G401 (cell line): ENCODE data around the gene DOCK9. TPM values are rescaled to one million over a fixed set of nuclear protein-coding genes. Genes with fewer than 3 reads are reported as not detected.

Experiments used
- DNase-seq: peaks from one replicate; pipeline ENCODE4 v3.0.0-alpha.2; 2015; ENCODE audit warnings: low spot score
- in situ Hi-C: cut with HindIII; loops from 2 replicates; pipeline ENCODE4 v1.10.0; 2016; ENCODE audit warnings: low sequenced_read_pairs, mixed read lengths
- total RNA-seq: library from RNA; depleted of rRNA; stranded (reverse); fragments of >200 nt; shearing (Covaris generic); gene quantifications from 2 replicates; pipeline ENCODE4 v1.2.3, GENCODE V29; 2014

Gene DOCK9
- total RNA-seq, 1 experiment from 2014 or later = 0.51 TPM

- DNase-seq = no peak
- in situ Hi-C loops = no loop called here
These were observed 182.6 kb downstream of the DOCK9 start for GRCh38 chr13:98795220-98795619.

GRCh38 chr13:98794498-98794897 lies 183.4 kb downstream of the DOCK9 start:
- in situ Hi-C loops = no loop called here
- DNase-seq = no peak

- in situ Hi-C loops = no loop called here
- no peak for DNase-seq
These were observed 184.9 kb downstream of the DOCK9 start for GRCh38 chr13:98792785-98793495.

GRCh38 chr13:98792321-98792720 lies 185.5 kb downstream of the DOCK9 start:
- in situ Hi-C loops = no loop called here
- no peak for DNase-seq

- in situ Hi-C loops = no loop called here
- DNase-seq = no peak
These were observed 186.3 kb downstream of the DOCK9 start for GRCh38 chr13:98791611-98792010.

- in situ Hi-C loops = no loop called here
- DNase-seq = no peak
These were observed 189.9 kb downstream of the DOCK9 start for GRCh38 chr13:98787996-98788395.

- in situ Hi-C loops = no loop called here
- no peak for DNase-seq
These were observed 190.7 kb downstream of the DOCK9 start for GRCh38 chr13:98787173-98787572.

- DNase-seq = no peak
- in situ Hi-C loops = no loop called here
These were observed 191.8 kb downstream of the DOCK9 start for GRCh38 chr13:98786023-98786422.

GRCh38 chr13:98785405-98785804 lies 192.5 kb downstream of the DOCK9 start:
- in situ Hi-C loops = no loop called here
- DNase-seq = no peak

GRCh38 chr13:98784666-98785065 lies 193.2 kb downstream of the DOCK9 start:
- in situ Hi-C loops = no loop called here
- DNase-seq = no peak

- no peak for DNase-seq
- in situ Hi-C loops = no loop called here
These were observed 193.9 kb downstream of the DOCK9 start for GRCh38 chr13:98783856-98784478.

- in situ Hi-C loops = no loop called here
- DNase-seq = no peak
These were observed 195.2 kb downstream of the DOCK9 start for GRCh38 chr13:98782654-98783053.

- in situ Hi-C loops = no loop called here
These were observed 196.0 kb downstream of the DOCK9 start for GRCh38 chr13:98781905-98782304.

GRCh38 chr13:98781470-98781869 lies 196.4 kb downstream of the DOCK9 start:
- no peak for DNase-seq
- in situ Hi-C loops = no loop called here

More at GRCh38 chr13:98781905-98782304, 196.0 kb downstream of the DOCK9 start:
- DNase-seq = no peak

- in situ Hi-C loops = no loop called here
- DNase-seq = no peak
These were observed 196.8 kb downstream of the DOCK9 start for GRCh38 chr13:98781045-98781444.

- no peak for DNase-seq
- in situ Hi-C loops = no loop called here
These were observed 197.4 kb downstream of the DOCK9 start for GRCh38 chr13:98780451-98780850.

- no peak for DNase-seq
- in situ Hi-C loops = no loop called here
These were observed 198.2 kb downstream of the DOCK9 start for GRCh38 chr13:98779695-98780094.

GRCh38 chr13:98778749-98779148 lies 199.1 kb downstream of the DOCK9 start:
- no peak for DNase-seq
- in situ Hi-C loops = no loop called here

GRCh38 chr13:98776644-98777043 lies 201.2 kb downstream of the DOCK9 start:
- in situ Hi-C loops = no loop called here
- DNase-seq = no peak

GRCh38 chr13:98775844-98776598 lies 201.8 kb downstream of the DOCK9 start:
- in situ Hi-C loops = no loop called here

More at GRCh38 chr13:98775844-98776598, 201.8 kb downstream of the DOCK9 start:
- DNase-seq = no peak
